Sigmoid colon (tissue), 7 donors: ENCODE measurements around the gene NSMCE3. TPM values are rescaled to one million over a fixed set of nuclear protein-coding genes. Genes with fewer than 3 reads are reported as not detected.
"Not testable (repeated sequence)": the region's sequence is repeated elsewhere in the genome, so short reads cannot be mapped to it uniquely, and the experiment has no call there.

Source experiments
- DNase-seq: peaks from one replicate; pipeline ENCODE4 v3.0.0-alpha.2; 2019
- H3K27ac ChIP-seq, 4 donors: fragments of 200-600 bp; sonication (generic); one replicate each; pipeline ENCODE4 v1.5.1; 2016 to 2019; ENCODE audit warnings: mild to moderate bottlenecking in 1 of 4
- H3K27me3 ChIP-seq, 3 donors: fragments of 200-600 bp; sonication (generic); one replicate each; pipeline ENCODE4 v1.5.1; 2019; ENCODE audit warnings: mild to moderate bottlenecking in 1 of 3
- H3K36me3 ChIP-seq, 4 donors: fragments of 200-600 bp; sonication (generic); one replicate each; pipeline ENCODE4 v1.5.1; 2016 to 2019
- H3K4me1 ChIP-seq, 4 donors: fragments of 200-600 bp; sonication (generic); one replicate each; pipeline ENCODE4 v1.5.1; 2017 to 2019
- H3K4me3 ChIP-seq, 4 donors: fragments of 200-600 bp; sonication (generic); one replicate each; pipeline ENCODE4 v1.5.1; 2017 to 2019; ENCODE audit warnings: mild to moderate bottlenecking in 2 of 4, moderate library complexity in 1 of 4
- H3K9me3 ChIP-seq, 4 donors: fragments of 200-600 bp in 3 of 4; sonication (generic) in 3 of 4; one replicate each; pipeline versions ENCODE4 v1.5.1 to v1.6.1; 2013 to 2019
- CTCF ChIP-seq, 4 experiments: fragments of 450-650 bp in 3 of 4; fragments of 200-600 bp in 1 of 4; IDR thresholded peaks; one replicate each; pipeline ENCODE4 v1.5.1; 2016 to 2019; ENCODE audit warnings: antibody characterized with exemption in 4 of 4, mild to moderate bottlenecking in 3 of 4, moderate library complexity in 2 of 4
- EP300 ChIP-seq, 4 donors: sonication (generic); formaldehyde crosslinking; IDR thresholded peaks; one replicate each; pipeline ENCODE4 v1.6.1; 2017; ENCODE audit warnings: antibody characterized with exemption in 4 of 4
- POLR2A ChIP-seq, 2 donors: fragments of 450-650 bp; IDR thresholded peaks; one replicate each; pipeline ENCODE4 v1.6.1; 2016; ENCODE audit warnings: antibody characterized with exemption in 2 of 2, mild to moderate bottlenecking in 2 of 2, moderate library complexity in 2 of 2
- POLR2AphosphoS5 ChIP-seq, 4 donors: sonication (generic); formaldehyde crosslinking; IDR thresholded peaks; one replicate each; pipeline ENCODE4 v1.6.1; 2017; ENCODE audit warnings: antibody characterized with exemption in 4 of 4
- WGBS, 2 donors: extraction: QIAGEN DNeasy Blood & Tissue Kit; methylation state at CpG; one replicate each; pipeline ENCODE4 v1.1.7; 2013; 5-methylcytosine and 5-hydroxymethylcytosine counted together
- intact Hi-C: fragments of 100-400 bp; cut with DNase I; formaldehyde crosslinking; loops from one replicate; pipeline ENCODE4 v1.15.1; 2023
- polyA plus RNA-seq, 3 donors: library from polyadenylated mRNA; stranded (reverse); fragments of 200-250 nt; gene quantifications; one replicate each; pipeline ENCODE4 v1.2.3, GENCODE V29; 2013
- total RNA-seq, 4 donors: library from RNA; depleted of rRNA; stranded (reverse); fragments of >200 nt; gene quantifications; one replicate each; pipeline ENCODE4 v1.1.0, GENCODE V29; 2016
- donor health status: healthy with polysubstance abuse.
- donor health status: Bipolar disorder and iron deficiency.
- donor health status: healthy.

The NSMCE3 gene
- total and polyA plus RNA-seq, 7 donors = 1.2 to 12.8 (median 7.8) TPM

GRCh38 chr15:29225534-29226234, 43.9 kb downstream of the NSMCE3 start:
- H3K4me3 ChIP-seq = no peak overlapping the region
- WGBS, 2 donors = 77 to 87% methylated on average over 22 of the region's 22 CpGs
- H3K9me3 ChIP-seq = no peaks in the 10 kb centered on the region

GRCh38 chr15:29224987-29225363, 44.6 kb downstream of the NSMCE3 start:
- H3K4me3 ChIP-seq, H3K4me1 ChIP-seq, H3K9me3 ChIP-seq, H3K27me3 ChIP-seq, DNase-seq, H3K36me3 ChIP-seq, H3K27ac ChIP-seq, intact Hi-C loops: not testable (repeated sequence)
- 95% methylated on average over 15 of the region's 15 CpGs for WGBS, 2 donors

More at GRCh38 chr15:29225534-29226234, 43.9 kb downstream of the NSMCE3 start:
- DNase-seq = no peak
- intact Hi-C loops = no loop called here
- Histone ChIP-seq H3K27me3 (peaks cover 0 to 4% (median 0%) of the 10 kb centered on the region in 3 donors), H3K27ac (no peak overlapping the region), H3K36me3 (no peaks in the 10 kb centered on the region), H3K4me1 (no peaks in the 10 kb centered on the region)
- no peak for TF ChIP-seq CTCF (IDR thresholded peaks at IDR 0.05)
- no peak for TF ChIP-seq POLR2A (IDR thresholded peaks at IDR 0.05)

GRCh38 chr15:29224235-29224986, 45.2 kb downstream of the NSMCE3 start:
- intact Hi-C loops = not testable (repeated sequence)
- WGBS, 2 donors = 97% methylated on average over 19 of the region's 19 CpGs

GRCh38 chr15:29223640-29224039, 46.0 kb downstream of the NSMCE3 start:
- DNase-seq = no peak
- Histone ChIP-seq H3K27me3 (peaks cover 0 to 4% (median 0%) of the 10 kb centered on the region in 3 donors), H3K4me3 (no peak overlapping the region), H3K9me3 (no peaks in the 10 kb centered on the region), H3K27ac (no peak overlapping the region), H3K36me3 (no peaks in the 10 kb centered on the region), H3K4me1 (no peaks in the 10 kb centered on the region)
- intact Hi-C loops = no loop called here
- no peak for TF ChIP-seq CTCF (IDR thresholded peaks at IDR 0.05)
- TF ChIP-seq POLR2AphosphoS5 (IDR thresholded peaks at IDR 0.05) = no peak
- TF ChIP-seq POLR2A (IDR thresholded peaks at IDR 0.05) = no peak
- WGBS, 2 donors = 93 to 94% methylated on average over 11 of the region's 11 CpGs

More at GRCh38 chr15:29224235-29224986, 45.2 kb downstream of the NSMCE3 start:
- not testable (repeated sequence) for H3K36me3 ChIP-seq, H3K9me3 ChIP-seq, H3K4me3 ChIP-seq, H3K27ac ChIP-seq, H3K4me1 ChIP-seq, DNase-seq, H3K27me3 ChIP-seq

- 81 to 84% methylated on average over 9 of the region's 9 CpGs for WGBS, 2 donors
- Histone ChIP-seq H3K27me3 (peaks cover 0 to 4% (median 0%) of the 10 kb centered on the region in 3 donors), H3K4me3 (no peak overlapping the region), H3K27ac (no peak overlapping the region), H3K4me1 (no peaks in the 10 kb centered on the region), H3K36me3 (no peaks in the 10 kb centered on the region), H3K9me3 (no peaks in the 10 kb centered on the region)
- no peak for DNase-seq
- TF ChIP-seq EP300 (IDR thresholded peaks at IDR 0.05) (no peak), POLR2AphosphoS5 (IDR thresholded peaks at IDR 0.05) (no peak), POLR2A (IDR thresholded peaks at IDR 0.05) (no peak), CTCF (IDR thresholded peaks at IDR 0.05) (no peak)
- intact Hi-C loops = no loop called here
Measured at GRCh38 chr15:29222129-29222853, 47.3 kb downstream of the NSMCE3 start.
